HepG2 (cell line): ENCODE data around the gene FOSB. TPM values are rescaled to one million over a fixed set of nuclear protein-coding genes. Genes with fewer than 3 reads are reported as not detected.

Experiments
- FOSL1 ChIP-seq: sonication (generic); formaldehyde crosslinking; IDR thresholded peaks from 2 replicates; pipeline ENCODE4 v1.9.0; 2021; ENCODE audit warnings: missing genetic modification reagents, borderline replicate concordance
- HOXA3 ChIP-seq: sonication (generic); formaldehyde crosslinking; IDR thresholded peaks from 2 replicates; pipeline ENCODE4 v1.5.0; 2020; ENCODE audit warnings: missing genetic modification reagents
- KAT7 ChIP-seq: IDR thresholded peaks from 2 replicates; pipeline ENCODE4 v1.6.1; 2018; ENCODE audit warnings: borderline replicate concordance, missing compliant biosample characterization
- SMAD3 ChIP-seq: sonication (generic); formaldehyde crosslinking; IDR thresholded peaks from 2 replicates; pipeline ENCODE4 v1.4.0; 2020; ENCODE audit warnings: missing genetic modification reagents
- THRA ChIP-seq: sonication (generic); formaldehyde crosslinking; IDR thresholded peaks from 2 replicates; pipeline ENCODE4 v1.4.0; 2020; ENCODE audit warnings: missing genetic modification reagents, borderline replicate concordance
- ZBTB40 ChIP-seq, 2 experiments: fragments of 450-650 bp in 1 of 2; sonication (generic) in 1 of 2; formaldehyde crosslinking in 1 of 2; IDR thresholded peaks; 2 replicates each; pipeline versions ENCODE4 v1.6.1 to v1.8.0; 2016 to 2022; ENCODE audit warnings: antibody characterized with exemption in 1 of 2, mild to moderate bottlenecking in 1 of 2, missing genetic modification reagents in 1 of 2
- ZNF407 ChIP-seq: sonication (generic); formaldehyde crosslinking; IDR thresholded peaks from one replicate; pipeline ENCODE4 v1.5.1; 2020; ENCODE audit warnings: mild to moderate bottlenecking, missing genetic modification reagents; ENCODE audit errors: not compliant biosample characterization
- polyA plus RNA-seq, 8 experiments: library from polyadenylated mRNA; depleted of rRNA in 3 of 8; stranded (reverse) in 7 of 8; unstranded in 1 of 8; fragments of >200 nt; fragmentation: Illumina TruSeq in 4 of 8; extraction: Trizol in 4 of 8; gene quantifications; 2 replicates each; pipeline versions ENCODE4 v1.2.1 to v1.2.3, GENCODE V29; 2011 to 2016; ENCODE audit warnings: low read depth in 4 of 8, missing spikeins in 1 of 8, mixed read lengths in 1 of 8; ENCODE audit not compliant: insufficient read depth in 1 of 8
- total RNA-seq, 5 experiments: library from RNA; depleted of rRNA; stranded (reverse); fragments of >200 nt; fragmentation: Illumina TruSeq; extraction: Trizol; gene quantifications; 2 replicates each; pipeline ENCODE4 v1.2.3, GENCODE V29; 2016; ENCODE audit warnings: low read depth in 1 of 5

FOSB gene
- total and polyA plus RNA-seq, 2 of the 13 experiments (the other 11 are each of a cell fraction or from before 2014, with no cell fraction given): 2.8 to 6.0 TPM

- TF ChIP-seq ZBTB40 (IDR thresholded peaks at IDR 0.05) (no peak), ZBTB40 (CRISPR knock-in tag; IDR thresholded peaks at IDR 0.05) (peak; percentile 63; the same call in 1 of the 2 replicates), HOXA3 (CRISPR knock-in tag) (peak; percentile 82), KAT7 (CRISPR knock-in tag) (peak; percentile 45; the same call in 1 of the 2 replicates), THRA (CRISPR knock-in tag) (0 out of 2 replicates have a peak, but pooled peaks have one; percentile 14), FOSL1 (0 out of 2 replicates have a peak, but pooled peaks have one; percentile 44), SMAD3 (CRISPR knock-in tag) (peak; percentile 41; the same call in 1 of the 2 replicates), ZNF407 (CRISPR knock-in tag) (no peak)
These were observed 39.4 kb downstream of the FOSB start, which contains the start of gene VASP (continued) for GRCh38 chr19:45506989-45507871.
